Heart left ventricle (tissue), 16 donors: ENCODE measurements around the gene ACAN. TPM values are rescaled to one million over a fixed set of nuclear protein-coding genes. Genes with fewer than 3 reads are reported as not detected.

Source experiments
- ATAC-seq, 4 donors: fragments of 200-7000 bp; cut with Tn5 transposase; one replicate each; pipeline ENCODE4 v1.9.1; 2020 to 2022; ENCODE audit warnings: moderate library complexity in 4 of 4, mild to moderate bottlenecking in 3 of 4, moderate number of reproducible peaks in 1 of 4
- DNase-seq, 5 donors: peaks; one replicate each; pipeline ENCODE4 v3.0.0-alpha.2; 2020
- H3K27ac ChIP-seq, 12 donors: fragments of 200-600 bp; sonication (generic) in 4 of 12; one replicate each; pipeline versions ENCODE4 v1.5.0 to v1.8.0; 2016 to 2022; ENCODE audit warnings: mild to moderate bottlenecking in 2 of 12
- H3K27me3 ChIP-seq, 9 donors: fragments of 200-600 bp; sonication (generic) in 2 of 9; one replicate each; pipeline versions ENCODE4 v1.5.1 to v1.8.0; 2016 to 2022; ENCODE audit warnings: mild to moderate bottlenecking in 3 of 9
- H3K36me3 ChIP-seq, 9 donors: fragments of 200-600 bp; sonication (generic) in 2 of 9; one replicate each; pipeline versions ENCODE4 v1.5.0 to v1.8.0; 2018 to 2022; ENCODE audit warnings: mild to moderate bottlenecking in 2 of 9
- H3K4me1 ChIP-seq, 12 donors: fragments of 200-600 bp; sonication (generic) in 4 of 12; one replicate each; pipeline versions ENCODE4 v1.5.0 to v1.8.0; 2016 to 2022; ENCODE audit warnings: mild to moderate bottlenecking in 3 of 12
- H3K4me3 ChIP-seq, 12 donors: fragments of 200-600 bp; sonication (generic) in 4 of 12; one replicate each; pipeline versions ENCODE4 v1.5.0 to v1.8.0; 2017 to 2022; ENCODE audit warnings: mild to moderate bottlenecking in 9 of 12, moderate library complexity in 4 of 12
- H3K9me3 ChIP-seq, 12 donors: fragments of 200-600 bp; sonication (generic) in 4 of 12; one replicate each; pipeline versions ENCODE4 v1.5.0 to v1.8.0; 2016 to 2022; ENCODE audit warnings: mild to moderate bottlenecking in 1 of 12
- CTCF ChIP-seq, 12 donors: fragments of 200-600 bp; sonication (generic) in 4 of 12; IDR thresholded peaks; one replicate each; pipeline versions ENCODE4 v1.5.0 to v1.8.0; 2018 to 2022; ENCODE audit warnings: antibody characterized with exemption in 12 of 12, mild to moderate bottlenecking in 5 of 12
- POLR2A ChIP-seq, 2 donors: fragments of 450-650 bp; IDR thresholded peaks; one replicate each; pipeline ENCODE4 v1.6.1; 2017; ENCODE audit warnings: antibody characterized with exemption in 2 of 2, mild to moderate bottlenecking in 2 of 2, moderate library complexity in 2 of 2
- WGBS, 4 donors: extraction: QIAGEN DNeasy Blood & Tissue Kit in 2 of 4; methylation state at CpG; one replicate each; pipeline versions ENCODE4 v1.1.5 to v1.1.7; 2013 to 2018; 5-methylcytosine and 5-hydroxymethylcytosine counted together
- intact Hi-C, 10 donors: fragments of 100-400 bp; cut with DNase I; formaldehyde crosslinking; loops; one replicate each; pipeline versions ENCODE4 v1.11.1 to v1.14.2; 2022
- polyA plus RNA-seq, 2 donors: library from polyadenylated mRNA; stranded (reverse); fragments of 200-250 nt; gene quantifications; one replicate each; pipeline ENCODE4 v1.2.3, GENCODE V29; 2013
- total RNA-seq, 9 donors: library from RNA; depleted of rRNA in 2 of 9; stranded (reverse); fragments of >200 nt in 2 of 9; fragmentation: NEBNext Ultra II Directional in 3 of 9; extraction: Animal tissue kit (Norgen Biotek cat#: 25700) in 3 of 9; gene quantifications; one replicate each; pipeline versions ENCODE4 v1.1.0 to v1.2.4, GENCODE V29; 2016 to 2023
- donor health status: ischemic (EF 13 %, LVEDD 7.1; RV severe dilation, severe dysfunction).
- donor health status: healthy with polysubstance abuse.
- donor health status: DM: no; HTN: yes; CAD: no.
- donor health status: DM: no; HTN: no; CAD: no.
- donor health status: ischemic (EF 25% LVEDD 6.9; RV normal size, moderate dysfunction).
- donor health status: ischemic (EF 25% LVEDD 5.7; RV mildly dilated, moderate dysfunction).
- donor health status: healthy.
- donor health status: DM: yes; HTN: yes; CAD: no.
- donor health status: ischemic (EF 35%, LVEDD 5.7; RV mildly dilated, moderate dysfunction).
- donor health status: nonischemic (EF 11% LVEDD 7.7; RV severe dilation, severe dysfunction).
- donor health status: DM: yes; HTN: yes; CAD: no.
- donor health status: PGD.
- donor health status: ischemic (EF 29% LVEDD 5.4; RV normal size, mild dysfunction).
- donor health status: nonischemic (EF 23%, LVEDD 6.1; RV moderate dilation, normal function).

Gene ACAN
- total and polyA plus RNA-seq, 11 donors = 0.02 to 1.2 (median 0.17) TPM; not detected in 1

- WGBS, 4 donors = 79 to 93% (median 88%) methylated on average over 4 of the region's 4 CpGs
- Histone ChIP-seq H3K27ac (no peak overlapping the region), H3K27me3 (peaks cover 0 to 8% (median 0%) of the 10 kb centered on the region in 9 donors), H3K9me3 (no peaks in the 10 kb centered on the region), H3K4me1 (no peaks in the 10 kb centered on the region), H3K4me3 (no peak overlapping the region), H3K36me3 (no peaks in the 10 kb centered on the region)
- no peak for ATAC-seq
- intact Hi-C loops = no loop called here
- no peak for DNase-seq
- TF ChIP-seq CTCF (IDR thresholded peaks at IDR 0.05) (no peak), POLR2A (IDR thresholded peaks at IDR 0.05) (no peak)
These were observed 38.9 kb downstream of the ACAN start for GRCh38 chr15:88842156-88842555.

GRCh38 chr15:88843334-88843733, 40.1 kb downstream of the ACAN start:
- ATAC-seq (no peak), DNase-seq (no peak)
- Histone ChIP-seq H3K4me1 (no peaks in the 10 kb centered on the region), H3K27me3 (peaks cover 0 to 8% (median 0%) of the 10 kb centered on the region in 9 donors), H3K27ac (no peak overlapping the region), H3K9me3 (no peaks in the 10 kb centered on the region), H3K36me3 (no peaks in the 10 kb centered on the region), H3K4me3 (no peak overlapping the region)
- WGBS, 4 donors = 90 to 96% (median 91%) methylated on average over 5 to 21 of the region's 21 CpGs
- intact Hi-C loops = no loop called here
- no peak for TF ChIP-seq CTCF (IDR thresholded peaks at IDR 0.05)
- no peak for TF ChIP-seq POLR2A (IDR thresholded peaks at IDR 0.05)

- Histone ChIP-seq H3K4me3 (no peak overlapping the region), H3K4me1 (no peaks in the 10 kb centered on the region), H3K27ac (no peak overlapping the region), H3K9me3 (no peaks in the 10 kb centered on the region), H3K36me3 (no peaks in the 10 kb centered on the region), H3K27me3 (peaks cover 0 to 4% (median 0%) of the 10 kb centered on the region in 9 donors)
- WGBS, 4 donors = 47 to 56% (median 49%) methylated on average over 4 to 5 of the region's 5 CpGs
- ATAC-seq (no peak), DNase-seq (no peak)
- TF ChIP-seq CTCF (IDR thresholded peaks at IDR 0.05) (no peak), POLR2A (IDR thresholded peaks at IDR 0.05) (no peak)
- intact Hi-C loops = no loop called here
These were observed 41.6 kb downstream of the ACAN start for GRCh38 chr15:88844749-88845386.

GRCh38 chr15:88845616-88846015, 42.4 kb downstream of the ACAN start:
- no peak overlapping the region for H3K27ac ChIP-seq
- TF ChIP-seq POLR2A (IDR thresholded peaks at IDR 0.05) = no peak
- TF ChIP-seq CTCF (IDR thresholded peaks at IDR 0.05) = no peak
- no peaks in the 10 kb centered on the region for H3K9me3 ChIP-seq
- H3K36me3 ChIP-seq = no peaks in the 10 kb centered on the region
- intact Hi-C loops = no loop called here
- no peak for DNase-seq
- no peaks in the 10 kb centered on the region for H3K4me1 ChIP-seq
- WGBS, 4 donors = 87 to 97% (median 91%) methylated on average over 7 to 15 of the region's 15 CpGs
- peaks cover 0 to 4% (median 0%) of the 10 kb centered on the region in 9 donors for H3K27me3 ChIP-seq
- no peak overlapping the region for H3K4me3 ChIP-seq
- ATAC-seq = no peak
